Suprapubic skin (tissue), 4 donors: ENCODE data around the gene SPEG.

Experiments used
- EP300 ChIP-seq: sonication (generic); formaldehyde crosslinking; IDR thresholded peaks from one replicate; pipeline ENCODE4 v1.6.1; 2017; ENCODE audit warnings: antibody characterized with exemption
- POLR2A ChIP-seq, 2 donors: fragments of 450-650 bp; IDR thresholded peaks; one replicate each; pipeline ENCODE4 v1.6.1; 2017; ENCODE audit warnings: antibody characterized with exemption in 2 of 2, mild to moderate bottlenecking in 2 of 2, moderate library complexity in 2 of 2
- POLR2AphosphoS5 ChIP-seq, 3 donors: sonication (generic); formaldehyde crosslinking; IDR thresholded peaks; one replicate each; pipeline ENCODE4 v1.6.1; 2017; ENCODE audit warnings: antibody characterized with exemption in 3 of 3
- TF ChIP-seq, protein P1 (sequence below), 2 donors: fragments of 200-600 bp in 1 of 2; fragments of 450-650 bp in 1 of 2; sonication (generic) in 1 of 2; IDR thresholded peaks; one replicate each; pipeline ENCODE4 v1.5.1; 2016 to 2019; ENCODE audit warnings: antibody characterized with exemption in 2 of 2, mild to moderate bottlenecking in 1 of 2, moderate library complexity in 1 of 2

DNA sequence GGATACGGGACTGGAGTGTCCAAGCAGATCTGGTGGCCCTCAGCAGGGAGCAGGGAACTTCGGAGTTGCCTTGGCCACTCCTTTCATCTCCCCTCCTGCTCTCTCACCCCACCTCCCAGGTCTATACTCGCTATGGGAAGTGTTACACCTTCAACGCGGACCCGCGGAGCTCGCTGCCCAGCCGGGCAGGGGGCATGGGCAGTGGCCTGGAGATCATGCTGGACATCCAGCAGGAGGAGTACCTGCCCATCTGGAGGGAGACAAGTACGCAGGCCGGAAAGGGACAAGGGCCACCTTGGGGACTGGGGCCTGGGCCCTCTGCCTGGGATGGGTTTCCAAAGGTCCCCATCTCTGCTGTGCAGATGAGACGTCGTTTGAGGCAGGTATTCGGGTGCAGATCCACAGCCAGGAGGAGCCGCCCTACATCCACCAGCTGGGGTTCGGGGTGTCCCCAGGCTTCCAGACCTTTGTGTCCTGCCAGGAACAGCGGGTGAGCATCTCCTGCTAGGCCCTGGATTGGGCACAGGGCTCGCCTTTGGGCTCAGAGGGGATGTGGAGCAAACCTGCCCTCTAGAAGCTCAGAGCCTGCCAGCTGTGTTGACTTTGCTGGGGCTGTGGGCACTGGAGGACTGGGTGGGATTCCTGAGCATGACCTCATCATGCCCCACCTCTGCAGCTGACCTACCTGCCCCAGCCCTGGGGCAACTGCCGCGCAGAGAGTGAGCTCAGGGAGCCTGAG is 97.2 kb downstream of the SPEG start:
- TF ChIP-seq, protein P1, sequence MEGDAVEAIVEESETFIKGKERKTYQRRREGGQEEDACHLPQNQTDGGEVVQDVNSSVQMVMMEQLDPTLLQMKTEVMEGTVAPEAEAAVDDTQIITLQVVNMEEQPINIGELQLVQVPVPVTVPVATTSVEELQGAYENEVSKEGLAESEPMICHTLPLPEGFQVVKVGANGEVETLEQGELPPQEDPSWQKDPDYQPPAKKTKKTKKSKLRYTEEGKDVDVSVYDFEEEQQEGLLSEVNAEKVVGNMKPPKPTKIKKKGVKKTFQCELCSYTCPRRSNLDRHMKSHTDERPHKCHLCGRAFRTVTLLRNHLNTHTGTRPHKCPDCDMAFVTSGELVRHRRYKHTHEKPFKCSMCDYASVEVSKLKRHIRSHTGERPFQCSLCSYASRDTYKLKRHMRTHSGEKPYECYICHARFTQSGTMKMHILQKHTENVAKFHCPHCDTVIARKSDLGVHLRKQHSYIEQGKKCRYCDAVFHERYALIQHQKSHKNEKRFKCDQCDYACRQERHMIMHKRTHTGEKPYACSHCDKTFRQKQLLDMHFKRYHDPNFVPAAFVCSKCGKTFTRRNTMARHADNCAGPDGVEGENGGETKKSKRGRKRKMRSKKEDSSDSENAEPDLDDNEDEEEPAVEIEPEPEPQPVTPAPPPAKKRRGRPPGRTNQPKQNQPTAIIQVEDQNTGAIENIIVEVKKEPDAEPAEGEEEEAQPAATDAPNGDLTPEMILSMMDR (IDR thresholded peaks at IDR 0.05) = no peak
- TF ChIP-seq EP300 (no peak), POLR2A (IDR thresholded peaks at IDR 0.05) (no peak), POLR2AphosphoS5 (IDR thresholded peaks at IDR 0.05) (no peak)
